Esophagus muscularis mucosa (tissue), 3 donors: ENCODE measurements around the gene MMD.

ENCODE experiments used
- CTCF ChIP-seq, 3 experiments: fragments of 200-600 bp in 2 of 3; fragments of 450-650 bp in 1 of 3; sonication (generic) in 2 of 3; IDR thresholded peaks; one replicate each; pipeline ENCODE4 v1.5.1; 2017 to 2019; ENCODE audit warnings: antibody characterized with exemption in 3 of 3, mild to moderate bottlenecking in 2 of 3, moderate library complexity in 1 of 3
- POLR2A ChIP-seq: fragments of 450-650 bp; IDR thresholded peaks from one replicate; pipeline ENCODE4 v1.6.1; 2017; ENCODE audit warnings: antibody characterized with exemption, moderate library complexity, mild to moderate bottlenecking, low read depth

GRCh38 chr17:55427587-55427882, 5.9 kb upstream of the MMD start:
- no peak for TF ChIP-seq CTCF (IDR thresholded peaks at IDR 0.05)
- TF ChIP-seq POLR2A, result no peak
